HG02885 (cell line): ENCODE data around the gene ADARB2.
A peak's percentile ranks its signal among the peaks of the same experiment; 100 is the strongest.
"Not testable (repeated sequence)": the region's sequence is repeated elsewhere in the genome, so short reads cannot be mapped to it uniquely, and the experiment has no call there.

Source experiments
- ATAC-seq: cut with Tn5 transposase; IDR thresholded peaks from one replicate; pipeline ENCODE4 v1.9.1; 2021; ENCODE audit warnings: mild to moderate bottlenecking; ENCODE audit not compliant: unreplicated experiment, poor library complexity

The ADARB2 gene

DNA sequence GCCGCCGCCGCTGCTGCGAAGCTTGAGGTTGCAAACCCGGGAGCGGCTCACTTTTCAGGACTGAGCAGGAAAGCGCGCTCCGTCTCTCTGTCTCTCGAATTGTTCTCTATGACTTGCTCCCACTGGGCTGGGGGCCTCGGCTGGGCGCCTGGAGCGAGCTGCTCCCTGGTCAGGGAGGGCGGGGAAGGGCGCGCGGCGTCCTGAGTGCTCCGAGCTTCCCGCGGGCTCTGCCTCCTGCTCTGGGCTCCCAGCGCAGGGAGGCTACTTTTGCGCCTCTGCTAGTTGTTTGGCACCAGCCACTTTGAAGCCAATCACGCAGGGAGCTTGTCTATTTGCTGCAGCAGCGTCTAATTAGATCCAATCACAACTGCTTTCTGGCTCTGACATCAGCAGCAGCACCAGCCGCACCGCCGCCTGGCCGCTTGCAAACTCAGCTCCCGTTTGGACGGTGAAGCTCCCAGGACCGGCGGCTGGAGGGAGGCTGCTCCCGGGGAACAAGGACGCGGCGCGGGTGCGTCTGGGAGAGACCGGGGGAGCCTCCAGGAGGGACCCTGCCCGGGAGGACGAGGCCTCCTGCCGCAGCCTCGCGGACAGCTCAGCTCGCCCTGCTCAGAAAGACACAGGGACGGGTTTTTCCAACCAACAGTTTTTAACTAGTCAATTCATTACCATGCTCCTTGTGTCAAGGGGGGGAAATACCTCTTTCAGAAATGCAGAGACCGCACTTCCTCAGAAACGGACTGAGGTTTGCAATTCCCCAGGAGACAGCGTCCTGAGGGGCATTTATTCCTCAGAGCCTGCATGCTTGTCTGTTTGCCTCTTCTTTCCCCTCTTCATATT is at the start of gene ADARB2:
Gene ADARB2, minus strand, starts transcription at position 304 of the 840 bp plus-strand sequence.
- peak; percentile 54 for ATAC-seq

DNA sequence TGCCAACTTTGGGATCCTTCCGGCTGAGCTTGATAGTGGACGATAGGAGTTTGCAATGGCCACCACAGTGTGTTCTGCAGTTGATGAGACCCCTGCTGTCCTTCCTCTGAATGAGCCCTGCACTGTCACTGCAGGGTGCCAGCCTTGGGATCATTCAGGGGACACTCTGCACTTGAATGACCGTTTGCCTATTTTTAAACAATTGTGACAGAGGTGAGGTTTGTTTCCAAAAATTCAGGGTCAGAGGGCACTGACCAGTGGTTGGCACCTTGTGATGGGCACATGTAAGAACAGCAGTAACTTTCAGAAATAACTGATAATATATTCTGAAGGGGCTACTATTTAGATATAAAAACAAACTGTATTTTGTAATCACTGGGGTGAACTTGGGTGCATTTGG is 48.5 kb upstream of the ADARB2 start:
- no peak for ATAC-seq

DNA sequence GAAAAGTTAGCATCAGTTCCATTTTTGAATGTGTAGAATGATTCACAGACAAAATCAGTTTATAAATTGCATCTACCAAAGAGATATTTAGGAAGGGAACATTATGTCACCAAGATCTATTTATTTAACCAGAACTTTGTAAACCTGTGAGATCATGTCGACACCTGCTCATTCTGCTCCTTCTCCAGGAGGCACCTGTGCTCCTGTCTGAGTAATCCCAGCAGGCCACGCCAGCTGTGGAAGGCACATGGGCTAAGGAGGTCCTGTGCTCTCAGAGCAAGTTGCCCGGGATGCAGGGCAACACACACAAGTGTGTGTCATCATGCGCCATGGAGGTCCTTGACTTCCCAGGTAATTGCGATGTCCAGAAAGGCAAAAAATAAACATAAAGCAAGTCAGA is 45.5 kb upstream of the ADARB2 start:
- no peak for ATAC-seq

DNA sequence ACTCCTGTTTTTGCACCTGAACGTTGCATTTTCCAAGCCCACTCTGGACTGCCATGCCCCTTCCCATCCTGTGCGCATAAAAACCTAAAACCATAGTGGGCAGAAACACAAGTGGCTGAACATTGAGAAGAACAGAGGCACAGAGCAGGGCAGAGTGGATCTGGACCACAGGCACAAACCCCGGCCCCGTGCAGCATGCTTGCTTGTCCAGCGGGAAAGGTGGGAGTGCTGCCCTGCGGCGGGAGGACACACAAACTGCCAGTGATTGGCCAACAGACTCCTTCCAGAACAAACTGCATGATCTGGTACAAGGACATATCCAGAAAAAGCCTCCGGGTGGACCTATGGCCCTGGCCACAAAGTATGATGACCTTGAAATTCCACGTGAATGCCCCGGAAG is 42.5 kb upstream of the ADARB2 start:
- ATAC-seq = no peak

DNA sequence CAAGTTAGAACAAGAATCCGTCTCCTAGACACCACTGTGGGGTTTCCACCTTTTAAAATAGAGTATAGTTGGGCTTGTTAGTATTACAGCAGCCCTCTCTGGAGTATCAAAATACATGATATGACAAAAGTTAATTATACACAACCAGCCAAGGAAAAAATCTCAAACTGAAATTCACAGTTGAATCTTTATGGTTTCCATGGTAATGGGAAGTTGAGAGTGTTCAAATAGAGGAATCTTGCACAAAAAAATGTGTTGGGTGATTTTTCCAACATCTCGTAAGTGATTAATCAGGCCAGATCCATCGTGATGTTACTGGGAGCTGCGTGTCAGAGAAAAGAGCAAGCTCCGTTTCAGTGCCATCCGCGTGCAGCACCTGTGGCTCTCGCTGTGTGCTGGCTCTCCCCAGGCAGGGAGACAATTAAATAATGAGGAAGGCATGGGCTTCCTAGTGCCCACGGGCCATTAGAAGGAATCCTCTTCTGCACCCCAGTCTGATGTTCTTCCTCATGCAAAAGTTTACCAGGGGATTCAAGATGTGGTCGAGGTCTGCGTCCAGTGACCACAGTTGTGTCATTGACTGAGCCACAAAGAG is 41.1 kb upstream of the ADARB2 start:
- no peak for ATAC-seq

DNA sequence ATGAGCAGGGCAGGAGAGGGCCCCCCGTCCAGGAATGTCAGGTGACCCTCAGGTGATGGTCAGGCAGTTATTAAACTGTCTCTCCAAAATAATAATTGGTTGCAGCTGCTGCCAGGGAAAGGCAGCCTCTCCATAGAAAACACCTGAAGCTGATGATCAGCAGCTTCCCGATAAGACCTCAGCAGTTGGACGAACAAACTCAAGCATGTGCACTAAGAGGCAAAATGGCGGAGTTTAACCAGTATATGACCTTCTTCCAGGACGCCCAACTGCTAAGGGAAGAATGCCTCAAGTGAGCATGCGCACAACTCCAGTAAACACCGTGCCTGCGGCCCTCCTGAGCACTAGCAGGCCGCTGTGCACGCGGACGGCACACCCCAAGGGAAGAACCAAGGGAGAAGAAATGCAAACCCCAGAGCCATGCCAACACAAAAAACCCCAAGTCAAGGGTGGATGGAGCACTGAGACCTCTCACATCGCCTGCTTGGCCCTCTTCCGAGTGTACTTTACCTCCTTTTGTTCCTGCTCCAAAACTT is 38.9 kb upstream of the ADARB2 start:
- no peak for ATAC-seq

DNA sequence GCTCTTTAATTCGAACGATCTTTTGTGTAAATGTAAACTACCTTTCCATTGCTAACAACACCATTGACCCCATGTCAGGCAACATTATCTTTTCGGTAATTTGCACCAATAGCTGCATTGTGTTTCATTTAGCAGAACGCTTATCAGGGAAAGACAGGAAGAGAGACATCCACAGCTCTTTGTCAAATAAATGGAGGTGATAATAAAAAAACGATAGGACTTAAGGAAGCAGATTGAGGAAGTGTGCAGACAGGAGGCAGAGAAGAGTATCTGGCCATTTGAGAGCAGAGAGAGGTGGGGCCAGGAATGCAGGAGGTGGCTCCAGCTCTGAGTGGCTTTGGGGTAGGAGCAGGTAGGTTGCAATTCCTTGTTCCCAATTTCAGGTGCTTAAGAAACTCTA is 37.5 kb upstream of the ADARB2 start:
- no peak for ATAC-seq

DNA sequence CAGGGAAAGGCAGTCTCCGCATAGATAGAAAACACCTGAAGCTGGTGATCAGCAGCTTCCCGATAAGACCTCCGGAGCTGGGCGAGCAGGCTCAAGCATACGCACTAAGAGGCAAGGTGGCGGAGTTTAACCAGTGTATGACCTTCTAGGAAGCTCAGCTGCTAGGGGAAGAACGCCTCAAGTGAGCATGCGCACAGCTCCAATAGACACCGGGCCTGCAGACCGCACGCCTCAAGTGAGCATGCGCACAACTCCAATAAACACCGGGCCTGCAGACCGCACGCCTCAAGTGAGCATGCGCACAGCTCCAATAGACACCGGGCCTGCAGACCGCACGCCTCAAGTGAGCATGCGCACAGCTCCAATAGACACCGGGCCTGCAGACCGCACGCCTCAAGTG is 35.9 kb upstream of the ADARB2 start:
- not testable (repeated sequence) for ATAC-seq

DNA sequence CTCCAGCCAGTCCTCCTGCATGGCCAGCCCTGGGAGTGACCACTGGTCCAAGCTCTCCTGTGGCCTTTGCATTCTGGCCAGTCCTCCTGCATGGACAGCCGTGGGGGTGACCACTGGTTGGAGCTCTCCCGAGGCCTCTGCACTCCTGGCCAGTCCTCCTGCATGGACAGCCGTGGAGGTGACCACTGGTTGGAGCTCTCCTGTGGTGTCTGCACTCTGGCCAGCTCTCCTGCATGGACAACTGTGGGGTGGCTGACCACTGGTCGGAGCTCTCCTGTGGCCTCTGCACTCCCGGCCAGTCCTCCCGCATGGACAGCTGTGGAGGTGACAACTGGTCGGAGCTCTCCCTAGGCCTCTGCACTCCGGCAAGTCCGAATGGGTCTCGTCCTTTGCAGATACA is 28.7 kb upstream of the ADARB2 start:
- no peak for ATAC-seq

DNA sequence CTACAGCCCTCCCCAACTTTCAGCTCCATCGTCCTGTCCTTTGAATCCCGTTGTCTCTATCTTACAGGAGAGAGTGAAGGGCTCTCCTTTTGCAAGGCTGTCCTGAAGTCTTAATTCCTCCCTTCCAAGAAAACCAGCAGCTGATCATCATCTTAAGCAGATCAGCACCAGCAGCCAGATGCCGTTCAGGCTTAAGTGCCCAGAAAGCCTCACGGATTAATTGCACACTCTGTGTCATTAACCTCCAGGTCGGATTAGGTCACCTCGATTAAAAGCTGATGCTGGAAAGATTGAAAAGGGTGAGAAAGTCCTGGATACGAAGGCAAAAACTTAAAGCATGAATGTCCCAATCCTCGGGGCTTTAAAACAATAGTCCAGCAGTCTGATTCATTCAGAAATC is 24.8 kb upstream of the ADARB2 start:
- no peak for ATAC-seq

DNA sequence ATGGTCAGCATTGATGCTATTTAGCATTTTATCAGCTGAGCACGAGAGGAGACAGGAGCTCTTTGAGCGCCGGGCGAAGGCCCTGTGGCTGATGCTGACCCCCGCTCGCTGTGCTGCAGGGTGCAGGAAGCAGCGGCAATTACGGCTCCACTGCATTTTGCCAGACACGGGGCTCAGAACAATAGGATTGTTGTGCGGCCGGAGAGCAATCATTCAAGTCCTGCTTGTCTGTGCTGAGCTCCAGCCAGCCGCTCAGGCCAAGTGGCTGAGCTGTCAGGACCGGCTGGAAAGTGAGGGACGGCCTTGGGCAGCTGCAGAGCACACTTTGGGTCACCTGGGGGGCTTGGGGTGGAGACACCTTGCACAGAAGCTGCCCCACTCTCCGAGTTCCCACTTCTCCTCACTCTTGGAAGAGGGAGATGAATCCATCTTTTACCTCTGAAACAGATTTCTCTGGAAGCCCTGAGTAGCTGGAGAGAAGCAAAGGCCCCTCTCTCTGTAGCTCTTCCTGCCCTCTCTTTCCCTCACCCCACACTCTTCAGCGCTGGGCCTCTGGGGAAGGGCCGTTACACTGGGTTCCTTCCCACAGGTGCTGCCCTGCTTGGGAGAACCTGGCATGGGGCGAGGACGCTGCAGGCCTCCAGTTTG is 17.3 kb upstream of the ADARB2 start:
- no peak for ATAC-seq

DNA sequence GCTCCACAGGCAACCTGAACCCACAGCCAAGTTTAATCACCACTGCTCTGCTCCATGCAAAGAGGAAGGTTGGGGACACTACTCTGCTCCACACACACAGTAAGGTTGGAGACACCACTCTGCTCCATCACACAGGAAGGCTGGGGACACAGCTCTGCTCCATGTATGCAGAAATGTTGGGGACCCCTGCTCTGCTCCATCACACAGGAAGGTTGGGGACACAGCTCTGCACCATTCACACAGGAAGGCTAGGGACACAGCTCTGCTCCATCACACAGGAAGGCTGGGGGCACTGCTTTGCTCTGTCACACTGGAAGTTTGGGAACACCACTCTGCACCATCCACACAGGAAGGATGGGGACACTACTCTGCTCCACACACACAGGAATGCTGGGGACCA is 14.8 kb upstream of the ADARB2 start:
- no peak for ATAC-seq

DNA sequence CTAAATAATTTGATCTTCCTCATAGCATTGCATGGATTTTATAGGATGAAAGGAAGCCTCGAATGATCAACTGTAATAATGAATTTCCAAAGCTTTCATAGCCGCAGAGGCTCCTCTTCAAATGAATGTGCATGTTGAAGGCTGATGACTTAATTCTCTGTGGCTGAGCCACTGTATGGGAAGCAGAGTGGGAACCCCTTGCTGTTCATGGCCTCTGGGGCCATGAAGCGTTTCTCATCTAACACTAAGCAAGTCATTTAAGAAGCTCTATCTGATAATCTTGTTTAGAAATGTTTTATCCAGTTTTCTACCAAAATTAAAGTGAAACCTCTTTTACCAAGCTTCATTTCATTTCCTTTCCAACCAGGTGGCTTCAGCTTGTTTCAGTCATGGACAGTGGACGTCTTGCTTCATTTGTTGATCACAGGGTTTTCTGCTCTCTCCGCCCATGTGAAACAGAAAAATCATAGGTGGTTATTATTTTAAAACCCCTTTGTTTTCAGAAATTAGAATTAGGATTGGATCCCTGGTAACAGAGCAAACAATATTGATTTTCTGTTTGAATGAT is 10.3 kb upstream of the ADARB2 start:
- no peak for ATAC-seq

DNA sequence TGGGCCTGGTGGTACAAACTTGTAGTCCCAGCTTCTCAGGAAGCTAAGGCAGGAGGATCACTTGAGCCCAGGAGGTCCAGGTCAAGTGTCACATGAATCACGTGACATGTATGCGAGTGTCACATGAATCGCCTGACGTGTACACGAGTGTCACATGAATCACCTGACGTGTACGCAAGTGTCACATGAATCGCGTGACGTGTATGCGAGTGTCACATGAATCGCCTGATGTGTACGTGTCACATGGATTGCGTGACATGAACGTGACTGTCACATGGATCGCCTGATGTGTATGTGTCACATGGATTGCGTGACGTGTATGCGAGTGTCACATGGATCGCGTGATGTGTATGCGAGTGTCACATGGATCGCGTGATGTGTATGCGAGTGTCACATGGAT is 9.5 kb upstream of the ADARB2 start:
- no peak for ATAC-seq

DNA sequence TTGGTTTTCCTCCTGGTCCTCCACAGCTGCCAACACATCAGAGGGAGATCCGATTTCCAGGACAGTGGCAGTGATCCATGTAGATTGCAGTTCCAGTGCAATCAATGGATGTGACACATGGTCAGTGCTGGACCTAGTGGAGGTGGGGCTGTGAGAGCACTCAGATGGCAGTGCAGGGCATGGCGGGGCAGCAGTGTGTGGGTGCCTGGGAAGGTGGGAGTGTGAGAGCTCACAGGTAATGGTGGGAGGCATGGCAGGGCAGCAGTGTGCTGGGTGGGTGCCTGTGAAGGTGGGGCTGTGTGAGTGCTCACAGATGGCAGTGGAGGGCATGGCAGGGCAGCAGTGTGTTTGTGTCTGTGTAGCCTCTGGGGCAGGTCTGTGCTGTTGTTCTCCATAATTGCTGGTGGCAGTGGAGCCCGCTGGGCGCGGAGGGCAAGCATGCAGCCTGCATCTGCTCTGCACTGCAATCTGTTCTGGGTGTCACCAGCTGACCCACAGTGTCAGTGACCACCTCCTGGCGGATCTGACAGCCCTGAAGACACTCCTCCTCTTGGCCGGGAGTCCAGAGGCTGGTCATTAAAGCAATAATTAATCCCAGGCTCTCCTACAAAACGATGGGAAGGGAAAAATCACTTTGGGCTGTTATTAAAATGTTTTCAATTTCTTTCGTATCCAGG is 8.6 kb upstream of the ADARB2 start:
- ATAC-seq = no peak

DNA sequence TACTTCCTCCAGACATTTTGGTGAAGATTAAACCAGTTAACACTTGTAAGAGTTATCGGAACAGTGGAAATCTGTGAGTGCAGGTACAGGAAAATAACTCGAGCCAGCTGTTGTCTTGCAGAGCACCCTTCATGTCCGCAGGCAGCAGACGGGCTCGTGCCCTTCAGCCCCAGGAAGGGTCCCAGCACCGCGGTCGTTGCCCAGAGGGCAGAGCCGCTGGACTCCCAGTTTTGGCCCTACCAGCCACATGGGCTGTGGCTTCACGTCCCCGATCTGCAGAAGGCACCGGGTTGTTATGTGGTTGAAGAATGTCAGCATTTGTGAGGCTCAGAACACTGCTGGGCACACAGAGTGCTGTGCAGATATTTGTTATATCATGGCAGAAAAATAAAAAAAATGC is 7.2 kb upstream of the ADARB2 start:
- no peak for ATAC-seq

DNA sequence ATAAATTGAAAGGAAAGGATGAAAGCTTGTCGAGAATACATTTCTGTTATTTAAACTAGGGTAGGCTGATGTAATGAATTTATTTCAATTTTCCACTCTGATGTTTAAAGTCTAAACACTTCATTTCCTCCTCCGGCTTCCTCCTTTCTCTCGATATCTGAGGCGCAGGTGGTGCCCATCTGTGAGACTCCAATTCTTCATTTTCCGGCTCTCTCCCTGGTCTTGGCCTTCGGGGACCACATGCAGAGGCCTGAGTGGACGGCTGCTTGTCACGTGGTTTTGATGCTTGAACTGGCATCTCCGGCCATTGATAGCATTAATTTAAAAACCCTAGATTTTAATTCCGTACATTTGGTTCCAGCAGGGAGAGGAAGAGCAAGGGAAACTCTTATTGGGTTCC is 5.8 kb upstream of the ADARB2 start:
- no peak for ATAC-seq

DNA sequence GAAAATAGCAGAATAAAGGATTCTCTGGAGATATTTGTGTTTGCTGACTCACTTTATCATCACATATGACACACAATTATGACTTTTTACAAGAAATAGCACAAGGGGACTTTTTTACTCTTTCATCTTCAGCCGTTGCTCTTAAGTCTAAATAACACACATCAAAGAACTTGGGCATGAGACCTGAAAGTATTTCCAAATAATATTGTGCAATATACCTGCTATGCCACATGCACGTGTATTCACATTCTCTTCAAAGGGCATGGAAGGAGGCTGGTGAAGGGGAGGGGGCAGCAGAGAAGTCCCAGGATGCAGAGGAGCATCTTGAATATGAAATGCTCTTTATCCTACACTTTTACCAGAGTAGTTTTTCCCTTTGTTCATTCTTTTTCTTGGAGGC is 4.1 kb upstream of the ADARB2 start:
- no peak for ATAC-seq

DNA sequence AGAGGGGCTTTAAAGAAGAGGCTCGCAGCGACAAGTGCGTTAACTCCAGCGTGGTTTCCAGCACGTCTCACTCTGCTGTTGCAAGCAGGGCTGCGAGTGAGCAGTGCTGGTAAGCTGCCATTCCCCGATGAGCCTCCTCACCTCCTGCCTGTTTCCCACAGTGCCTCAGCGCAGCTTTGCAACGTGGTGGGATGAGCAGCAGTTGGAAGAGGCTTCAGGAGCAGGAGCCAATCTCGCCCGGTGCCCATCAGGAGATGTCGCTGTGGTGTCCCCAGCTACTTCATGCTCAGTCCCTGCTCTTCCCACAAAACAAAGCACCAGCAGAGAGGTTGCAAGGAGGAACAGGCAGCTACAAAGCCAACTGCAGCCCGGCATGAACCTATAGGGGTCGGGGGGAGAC is 2.4 kb upstream of the ADARB2 start:
- no peak for ATAC-seq

DNA sequence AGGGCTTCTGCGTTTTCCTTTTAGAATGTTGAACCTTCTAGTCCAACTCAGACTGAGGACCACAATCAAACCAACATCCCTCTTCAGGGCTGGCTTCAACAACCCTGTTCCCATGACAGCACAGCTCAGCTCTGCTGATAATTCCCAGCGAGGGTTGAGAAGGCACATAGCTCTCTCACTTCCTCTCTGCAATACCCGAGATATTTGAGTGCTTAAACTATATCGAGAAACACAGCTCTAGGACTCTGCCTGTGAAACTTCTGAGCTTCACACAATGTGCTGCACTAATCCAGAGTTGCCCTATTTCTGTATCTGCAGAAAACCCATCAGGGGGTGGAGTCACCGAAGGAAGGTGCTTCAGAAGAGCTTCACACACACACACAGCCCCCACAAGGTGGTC is 1.6 kb upstream of the ADARB2 start:
- ATAC-seq = peak; percentile 72

DNA sequence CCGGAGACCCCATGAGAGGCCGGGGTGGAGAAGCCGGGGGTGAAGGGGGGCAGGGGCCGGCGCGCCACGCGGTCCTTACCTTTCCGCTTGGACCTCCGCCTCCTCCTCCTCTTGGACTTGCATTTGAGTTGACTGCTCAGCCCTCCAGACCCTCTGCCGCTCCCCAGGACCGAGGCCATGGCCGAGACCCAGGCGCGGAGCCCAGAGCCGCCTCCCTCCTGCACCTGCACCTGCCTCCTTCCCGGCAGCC is 428 bp downstream of the ADARB2 start:
- no peak for ATAC-seq
